ENCODE results near the gene CSTB.

The CSTB gene

GRCh38 chr21:43733529-43734071 lies 42.5 kb downstream of the CSTB start:
- DNase-seq (ENCODE audit: low read depth), result no peak
- H3K4me3 ChIP-seq (replicated peaks; ENCODE audit: low read depth, low read length), result no peak overlapping the region
- TF ChIP-seq CTCF (IDR thresholded peaks at IDR 0.05; ENCODE audit: low read length, missing control alignments), result no peak

- DNase-seq (ENCODE audit: low read depth), result no peak
- TF ChIP-seq CTCF (IDR thresholded peaks at IDR 0.05; ENCODE audit: low read length, missing control alignments), result no peak
- no peak overlapping the region for H3K4me3 ChIP-seq (replicated peaks; ENCODE audit: low read depth, low read length)
These were observed 43.0 kb downstream of the CSTB start for GRCh38 chr21:43733060-43733459.

- H3K4me3 ChIP-seq (replicated peaks; ENCODE audit: low read depth, low read length), result no peak overlapping the region
- no peak for TF ChIP-seq CTCF (IDR thresholded peaks at IDR 0.05; ENCODE audit: low read length, missing control alignments)
- no peak for DNase-seq (ENCODE audit: low read depth)
These were observed 44.0 kb downstream of the CSTB start for GRCh38 chr21:43731891-43732711.

- no peak for TF ChIP-seq CTCF (IDR thresholded peaks at IDR 0.05; ENCODE audit: low read length, missing control alignments)
- no peak for DNase-seq (ENCODE audit: low read depth)
- no peak overlapping the region for H3K4me3 ChIP-seq (replicated peaks; ENCODE audit: low read depth, low read length)
These were observed 44.6 kb downstream of the CSTB start for GRCh38 chr21:43731476-43731875.

GRCh38 chr21:43728467-43729390 lies 47.4 kb downstream of the CSTB start:
- no peak for TF ChIP-seq CTCF (IDR thresholded peaks at IDR 0.05; ENCODE audit: low read length, missing control alignments)
- DNase-seq (ENCODE audit: low read depth), result peak; percentile 99
- peak overlapping the region; percentile 57 for H3K4me3 ChIP-seq (replicated peaks; ENCODE audit: low read depth, low read length)

- H3K4me3 ChIP-seq (replicated peaks; ENCODE audit: low read depth, low read length), result peak overlapping the region; percentile 32
- TF ChIP-seq CTCF (IDR thresholded peaks at IDR 0.05; ENCODE audit: low read length, missing control alignments), result no peak
- no peak for DNase-seq (ENCODE audit: low read depth)
These were observed 48.0 kb downstream of the CSTB start for GRCh38 chr21:43728154-43728466.

Measured in fibroblast of pulmonary artery (primary cell).